WI38 (cell line): Measurements from ENCODE around the gene TOX2.
"Not testable (repeated sequence)": the region's sequence is repeated elsewhere in the genome, so short reads cannot be mapped to it uniquely, and the experiment has no call there.

Experiments
- H3K4me3 ChIP-seq: 2 replicates; pipeline ENCODE4 v1.5.1; 2011; ENCODE audit warnings: low read depth, mild to moderate bottlenecking, control low read depth, low read length
- TF ChIP-seq, protein P1 (sequence below): IDR thresholded peaks from 2 replicates; pipeline ENCODE4 v1.5.1; 2012; ENCODE audit warnings: low read depth, mild to moderate bottlenecking, control low read depth, low read length

TOX2 gene

DNA sequence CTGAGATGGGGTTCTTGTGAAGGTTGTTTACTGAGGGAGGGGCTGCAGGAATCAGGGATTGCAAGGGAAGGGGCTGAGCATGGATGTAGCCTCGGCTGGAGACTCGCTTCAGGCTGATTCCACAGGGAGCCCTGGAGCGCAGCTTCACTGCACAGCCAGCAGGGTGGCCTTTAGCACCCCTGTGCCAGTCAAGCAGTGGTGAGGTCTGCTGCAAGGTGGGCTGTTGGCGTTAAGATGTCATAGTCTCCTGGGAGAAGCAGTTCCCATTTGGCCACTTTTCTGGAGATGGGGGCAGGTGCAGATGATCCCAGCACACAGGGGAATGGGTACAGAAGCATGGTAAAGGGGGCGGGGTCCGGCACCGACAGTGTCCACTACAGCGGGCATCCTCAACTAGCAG, 126.3 kb downstream of the TOX2 start:
- H3K4me3 ChIP-seq: no peak overlapping the region
- TF ChIP-seq, protein P1, sequence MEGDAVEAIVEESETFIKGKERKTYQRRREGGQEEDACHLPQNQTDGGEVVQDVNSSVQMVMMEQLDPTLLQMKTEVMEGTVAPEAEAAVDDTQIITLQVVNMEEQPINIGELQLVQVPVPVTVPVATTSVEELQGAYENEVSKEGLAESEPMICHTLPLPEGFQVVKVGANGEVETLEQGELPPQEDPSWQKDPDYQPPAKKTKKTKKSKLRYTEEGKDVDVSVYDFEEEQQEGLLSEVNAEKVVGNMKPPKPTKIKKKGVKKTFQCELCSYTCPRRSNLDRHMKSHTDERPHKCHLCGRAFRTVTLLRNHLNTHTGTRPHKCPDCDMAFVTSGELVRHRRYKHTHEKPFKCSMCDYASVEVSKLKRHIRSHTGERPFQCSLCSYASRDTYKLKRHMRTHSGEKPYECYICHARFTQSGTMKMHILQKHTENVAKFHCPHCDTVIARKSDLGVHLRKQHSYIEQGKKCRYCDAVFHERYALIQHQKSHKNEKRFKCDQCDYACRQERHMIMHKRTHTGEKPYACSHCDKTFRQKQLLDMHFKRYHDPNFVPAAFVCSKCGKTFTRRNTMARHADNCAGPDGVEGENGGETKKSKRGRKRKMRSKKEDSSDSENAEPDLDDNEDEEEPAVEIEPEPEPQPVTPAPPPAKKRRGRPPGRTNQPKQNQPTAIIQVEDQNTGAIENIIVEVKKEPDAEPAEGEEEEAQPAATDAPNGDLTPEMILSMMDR: no peak

DNA sequence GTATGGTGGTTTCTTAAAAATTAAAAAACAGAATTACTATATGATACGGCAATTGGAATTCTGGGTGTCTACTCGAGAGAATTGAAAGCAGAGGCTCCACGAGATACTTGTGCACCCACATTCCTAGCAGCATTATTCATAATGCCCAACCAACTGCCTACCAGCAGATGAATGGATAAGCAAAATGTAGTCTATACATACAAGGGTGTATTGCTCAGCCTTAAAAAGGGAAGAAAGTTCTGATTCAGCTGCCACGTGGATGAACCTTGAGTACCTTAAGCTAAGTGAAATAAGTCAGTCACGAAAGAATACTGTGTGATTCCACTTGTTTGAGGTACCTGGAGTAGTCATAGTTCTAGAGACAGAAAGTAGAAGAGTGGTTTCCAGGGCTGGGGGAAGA, 130.1 kb downstream of the TOX2 start:
- H3K4me3 ChIP-seq: not testable (repeated sequence)

DNA sequence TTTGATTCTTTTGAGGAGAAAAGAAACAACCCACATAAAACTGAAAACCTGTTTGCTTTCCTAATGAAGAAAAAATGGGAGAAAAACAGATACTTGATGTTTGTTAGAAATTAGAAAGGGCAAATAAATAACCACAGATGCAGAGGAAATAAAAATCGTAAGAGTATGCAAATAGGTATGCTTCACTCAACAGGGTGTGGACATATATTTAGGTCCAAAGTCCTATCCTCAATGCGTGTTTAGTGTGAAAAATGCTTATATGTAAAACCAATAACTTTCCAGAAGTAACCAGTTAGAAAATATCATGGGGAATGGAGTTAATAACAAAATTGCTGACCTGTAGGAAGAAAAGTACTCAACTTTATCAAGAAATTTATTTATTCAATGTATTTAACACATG, 135.7 kb downstream of the TOX2 start:
- no peak overlapping the region for H3K4me3 ChIP-seq
- TF ChIP-seq, protein P1: no peak

DNA sequence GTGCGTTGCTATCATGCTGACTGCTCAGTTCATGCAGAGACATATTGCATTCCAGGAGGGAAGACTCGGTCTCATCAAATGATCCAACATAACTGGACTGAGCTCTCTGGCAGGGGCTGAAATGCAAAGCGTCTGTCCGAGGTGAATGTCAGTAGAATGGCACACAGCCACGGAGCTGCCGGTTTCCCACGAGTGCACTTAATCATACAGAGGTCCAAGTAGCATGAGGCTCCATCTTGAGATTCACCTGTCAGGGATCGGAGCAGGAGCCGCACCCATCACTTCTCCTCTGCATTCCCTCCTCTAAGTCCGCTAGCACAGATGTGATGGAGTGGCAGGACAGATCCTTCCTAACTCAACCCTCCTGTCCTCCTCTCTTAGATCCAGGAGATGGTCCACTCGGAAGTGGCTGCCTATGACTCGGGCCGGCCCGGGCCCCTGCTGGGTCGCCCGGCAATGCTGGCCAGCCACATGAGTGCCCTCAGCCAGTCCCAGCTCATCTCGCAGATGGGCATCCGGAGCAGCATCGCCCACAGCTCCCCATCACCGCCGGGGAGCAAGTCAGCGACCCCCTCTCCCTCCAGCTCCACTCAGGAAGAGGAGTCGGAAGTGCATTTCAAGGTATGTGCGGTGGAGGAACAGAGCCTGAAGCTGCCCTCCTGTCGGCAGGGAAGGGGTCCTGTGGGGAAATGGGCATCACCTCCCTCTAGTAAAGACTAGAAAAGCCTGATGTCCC, 136.4 kb downstream of the TOX2 start:
- TF ChIP-seq, protein P1: no peak
- no peak overlapping the region for H3K4me3 ChIP-seq

DNA sequence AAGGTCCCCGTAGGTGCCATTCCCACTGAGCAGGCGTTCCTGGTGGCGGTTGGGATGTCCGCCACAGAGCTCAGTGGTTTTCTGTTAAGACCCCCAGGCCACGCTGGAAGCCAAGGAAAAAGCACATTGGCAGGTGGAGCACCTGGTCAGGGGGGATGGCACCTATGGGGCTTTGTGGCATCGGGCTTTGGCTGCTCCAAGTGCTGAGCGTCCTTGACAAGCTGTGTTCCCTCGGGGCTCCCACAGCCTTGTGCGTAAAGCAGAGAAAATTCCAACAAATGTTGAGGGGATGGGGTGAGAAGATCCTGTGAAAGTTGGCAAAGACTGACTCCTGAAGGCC, 137.0 kb downstream of the TOX2 start:
- TF ChIP-seq, protein P1: no peak
- H3K4me3 ChIP-seq: no peak overlapping the region

DNA sequence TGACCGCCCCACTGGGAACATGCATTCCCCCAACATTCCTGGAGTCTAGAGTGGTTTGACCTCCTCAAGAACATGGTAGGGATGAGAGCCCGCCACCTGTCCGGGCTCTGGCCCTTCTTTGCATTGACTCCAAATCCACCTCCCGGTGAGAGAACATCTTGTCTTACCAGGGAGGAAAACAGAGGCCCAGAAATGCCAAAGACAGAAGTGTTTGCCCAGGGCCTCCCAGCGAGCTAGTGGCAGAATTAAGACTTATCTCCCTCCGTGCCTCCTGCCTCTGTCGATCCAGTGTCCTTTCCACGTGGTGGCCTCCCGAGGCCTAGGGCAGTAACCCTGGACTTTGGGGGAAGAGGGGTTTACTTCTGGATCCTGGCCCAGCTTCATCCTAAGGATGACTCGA, 137.5 kb downstream of the TOX2 start:
- TF ChIP-seq, protein P1: no peak
- no peak overlapping the region for H3K4me3 ChIP-seq

DNA sequence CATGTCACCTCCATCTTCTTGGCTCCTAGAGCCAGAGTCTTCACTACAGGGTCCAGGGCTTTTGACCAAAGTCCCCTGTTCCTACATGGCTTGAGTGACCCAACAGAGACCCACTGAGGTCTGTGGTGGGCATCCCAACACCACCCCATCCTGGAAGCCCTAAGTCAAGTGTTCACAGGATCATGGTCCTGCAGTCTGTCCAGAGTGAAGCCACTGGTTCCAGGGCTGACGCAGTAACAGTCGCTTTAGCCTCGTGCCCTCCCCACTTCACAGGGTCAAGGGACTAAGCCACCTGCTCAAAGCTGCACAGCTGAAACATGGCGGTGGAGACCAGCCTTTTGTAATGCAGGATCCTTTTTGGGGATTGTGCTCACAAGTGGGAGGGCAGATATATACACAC, 138.4 kb downstream of the TOX2 start:
- H3K4me3 ChIP-seq: no peak overlapping the region
- TF ChIP-seq, protein P1: no peak

DNA sequence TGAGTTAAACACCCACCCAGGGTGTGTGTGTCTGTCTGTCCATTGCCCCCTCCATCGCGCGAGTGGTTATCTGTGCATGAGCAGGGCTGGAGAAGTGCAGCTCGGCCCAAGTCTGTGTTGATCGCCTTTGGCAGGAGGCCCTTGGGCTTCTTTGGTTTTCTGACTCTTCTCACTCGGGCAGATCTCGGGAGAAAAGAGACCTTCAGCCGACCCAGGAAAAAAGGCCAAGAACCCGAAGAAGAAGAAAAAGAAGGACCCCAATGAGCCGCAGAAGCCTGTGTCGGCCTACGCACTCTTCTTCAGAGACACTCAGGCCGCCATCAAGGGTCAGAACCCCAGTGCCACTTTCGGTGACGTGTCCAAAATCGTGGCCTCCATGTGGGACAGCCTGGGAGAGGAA, 139.5 kb downstream of the TOX2 start:
- no peak overlapping the region for H3K4me3 ChIP-seq

More for the DNA sequence above, 139.5 kb downstream of the TOX2 start:
- TF ChIP-seq, protein P1: no peak
